ENCODE measurements around the gene MCF2L2.

Gene MCF2L2

GRCh38 chr3:183324083-183324482 lies 104.3 kb downstream of the MCF2L2 start:
- DNase-seq (ENCODE audit: low spot score), result no peak

- no peak for DNase-seq (ENCODE audit: low spot score)
Measured at GRCh38 chr3:183319371-183319770, 109.0 kb downstream of the MCF2L2 start.

- DNase-seq (ENCODE audit: low spot score), result no peak
Measured at GRCh38 chr3:183318877-183319276, 109.5 kb downstream of the MCF2L2 start.

DNA sequence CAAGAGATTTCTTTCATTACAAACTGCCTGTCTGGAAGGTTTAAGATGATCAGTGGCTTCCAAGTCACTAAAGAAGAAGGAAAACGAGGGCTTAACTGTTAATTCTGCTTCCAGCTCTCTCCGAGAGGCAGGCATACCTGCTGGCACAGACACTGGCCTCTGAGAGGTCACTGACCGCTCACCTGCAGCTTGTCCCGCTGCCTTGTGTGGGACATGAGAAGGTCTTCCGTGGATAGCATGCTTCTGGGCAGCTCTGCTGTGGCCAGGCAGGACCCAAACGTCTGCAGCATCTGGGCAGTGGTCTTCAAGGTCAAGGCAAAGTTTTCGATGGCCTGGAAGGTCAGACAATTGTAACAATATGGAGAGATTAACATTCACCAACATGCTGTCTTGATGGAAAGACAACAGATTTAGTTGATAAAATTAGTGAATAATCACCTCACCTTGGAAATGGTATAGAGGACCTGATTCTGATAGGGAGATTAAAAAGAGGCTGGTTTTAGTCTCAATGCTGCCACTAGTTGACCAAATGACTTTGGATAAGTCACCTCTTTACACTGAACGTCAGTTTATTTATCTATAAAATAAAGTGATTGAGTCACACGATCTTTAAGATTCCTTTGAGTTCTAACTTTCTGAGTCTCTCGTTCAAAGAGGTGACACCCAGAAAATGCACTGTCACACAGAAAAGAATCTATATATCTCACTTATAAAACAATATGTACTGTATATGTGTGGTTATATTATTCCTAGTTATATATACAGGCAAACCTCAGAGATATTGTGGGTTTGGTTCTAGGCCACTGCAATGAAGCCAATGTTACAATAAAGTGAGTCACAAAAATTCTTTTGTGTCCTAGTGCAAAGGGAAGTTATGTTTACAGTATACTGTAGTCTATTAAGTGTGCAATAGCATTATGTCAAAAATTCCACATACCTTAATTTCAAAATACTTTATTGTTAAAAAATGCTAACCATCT lies 110.2 kb downstream of the MCF2L2 start:
- no peak for DNase-seq (ENCODE audit: low spot score)

- DNase-seq (ENCODE audit: low spot score), result no peak
Measured at GRCh38 chr3:183317271-183317670, 111.1 kb downstream of the MCF2L2 start.

DNA sequence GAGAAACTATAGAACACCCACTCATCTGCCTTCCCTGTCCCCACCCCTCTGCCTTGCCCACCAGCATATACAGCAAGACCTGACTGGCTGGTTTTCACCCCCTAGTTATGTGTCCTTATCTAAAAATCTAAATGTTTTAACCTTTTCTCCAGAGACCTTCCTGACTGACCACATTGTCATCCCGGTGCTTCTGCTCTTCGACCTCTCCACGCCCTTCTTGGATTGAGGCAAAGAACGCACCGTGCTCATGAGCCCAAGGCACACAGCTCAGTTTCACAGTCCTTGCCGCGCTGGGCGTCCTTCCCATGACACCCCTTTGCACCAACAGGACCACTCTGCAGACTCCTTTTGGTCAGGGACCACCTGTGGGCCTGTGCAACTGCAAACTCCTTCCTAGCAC lies 112.7 kb downstream of the MCF2L2 start:
- DNase-seq (ENCODE audit: low spot score), result no peak

DNA sequence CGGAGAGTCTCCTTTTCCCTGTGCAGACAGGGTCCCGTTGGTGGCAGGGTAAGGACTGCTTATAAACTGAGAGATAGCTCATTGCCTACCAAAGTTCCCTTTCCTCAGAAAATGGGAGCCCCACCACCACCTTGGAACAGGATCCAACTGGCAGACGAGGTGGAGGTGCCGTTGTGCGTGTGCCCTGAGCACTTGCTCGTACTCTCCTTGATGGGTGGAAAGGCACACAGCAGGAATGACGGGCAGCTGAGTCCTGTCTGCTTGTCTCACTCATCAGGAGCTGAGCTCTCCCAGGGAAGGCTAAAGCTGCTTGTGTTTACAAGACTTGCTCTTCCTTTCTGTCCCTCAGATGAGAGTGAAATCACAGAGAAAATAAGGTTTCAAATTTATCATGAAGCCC lies 114.7 kb downstream of the MCF2L2 start:
- no peak for DNase-seq (ENCODE audit: low spot score)

DNA sequence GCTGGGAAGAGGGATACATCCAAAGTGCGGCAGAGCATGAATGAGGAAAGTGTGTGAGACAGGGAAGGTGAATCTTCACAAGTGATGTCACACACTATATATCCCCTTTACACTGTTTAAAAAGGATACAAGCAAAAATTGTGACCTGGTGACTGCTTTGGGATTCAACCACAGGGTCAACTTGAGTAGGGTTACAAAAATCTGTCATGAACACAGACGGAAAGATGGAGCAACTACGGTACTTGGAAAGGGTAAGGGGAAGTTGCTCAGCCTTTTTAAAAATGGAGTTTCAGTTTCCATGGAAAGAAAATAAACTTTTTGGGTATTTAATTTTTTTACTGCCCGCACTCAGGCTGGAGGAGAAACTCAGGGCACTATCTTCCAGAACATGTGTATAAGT lies 115.1 kb downstream of the MCF2L2 start:
- no peak for DNase-seq (ENCODE audit: low spot score)

DNA sequence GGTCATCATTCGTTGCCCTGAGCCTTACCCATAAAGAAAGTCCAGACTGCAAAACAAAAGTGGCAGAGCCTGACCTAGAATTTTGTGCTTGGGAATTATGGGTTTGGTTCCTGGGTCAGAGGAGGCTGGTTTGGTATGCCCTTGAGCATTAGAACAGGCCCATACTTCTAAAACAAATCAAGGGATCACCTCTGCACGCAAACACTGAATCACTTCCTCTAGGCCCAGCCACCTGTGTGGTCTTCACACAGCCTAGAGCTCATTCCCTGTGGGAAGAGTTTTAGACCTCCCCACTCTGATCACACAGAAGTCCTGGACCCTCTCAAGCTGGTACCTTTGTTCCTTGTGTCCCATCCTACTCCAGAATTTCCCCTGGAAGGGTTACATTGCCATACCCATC lies 116.0 kb downstream of the MCF2L2 start:
- no peak for DNase-seq (ENCODE audit: low spot score)

DNA sequence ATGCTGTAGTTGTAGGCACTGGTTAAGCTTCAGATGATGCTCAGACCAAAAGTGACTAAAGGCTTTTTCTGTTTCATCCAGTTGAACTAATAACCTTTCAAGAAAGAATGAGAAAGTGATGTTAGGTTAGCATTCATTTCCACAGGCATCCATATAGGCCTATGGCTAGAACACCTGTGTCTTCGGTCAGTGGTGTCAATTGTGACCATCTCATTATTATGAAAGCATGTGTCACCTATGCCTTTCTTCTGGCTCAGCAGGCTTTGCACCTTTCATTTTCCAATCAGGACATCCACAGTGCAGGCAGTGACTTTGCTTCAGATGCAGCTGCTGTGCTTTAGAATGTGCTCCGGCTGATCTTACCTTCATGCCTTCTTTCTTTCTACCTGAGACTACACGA lies 117.5 kb downstream of the MCF2L2 start:
- DNase-seq (ENCODE audit: low spot score), result no peak

GRCh38 chr3:183309276-183309675 lies 119.1 kb downstream of the MCF2L2 start:
- no peak for DNase-seq (ENCODE audit: low spot score)

- no peak for DNase-seq (ENCODE audit: low spot score)
Measured at GRCh38 chr3:183308751-183309150, 119.7 kb downstream of the MCF2L2 start.

- no peak for DNase-seq (ENCODE audit: low spot score)
Measured at GRCh38 chr3:183307749-183308148, 120.7 kb downstream of the MCF2L2 start.

GRCh38 chr3:183306798-183307671 lies 121.4 kb downstream of the MCF2L2 start:
- DNase-seq (ENCODE audit: low spot score), result peak; percentile 18

DNA sequence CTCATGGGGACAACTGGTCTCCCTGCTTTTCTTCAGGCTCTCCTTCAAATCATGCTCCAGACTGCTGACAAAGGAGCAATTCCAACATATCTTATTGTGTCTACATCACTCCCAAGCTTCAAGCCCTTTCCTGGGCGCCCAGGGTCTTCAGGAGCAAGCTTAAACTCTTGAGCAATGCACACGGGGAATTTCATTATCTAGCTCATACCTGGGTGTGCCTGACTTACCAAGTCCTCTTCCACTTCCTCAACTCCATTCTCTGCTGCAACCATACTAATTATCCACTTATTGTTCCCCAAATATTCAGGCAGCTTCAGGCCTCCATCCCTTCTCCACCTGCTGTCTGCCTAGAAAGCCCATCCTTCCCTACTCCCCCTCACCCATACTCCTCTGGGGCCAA lies 124.7 kb downstream of the MCF2L2 start:
- no peak for DNase-seq (ENCODE audit: low spot score)

- DNase-seq (ENCODE audit: low spot score), result no peak
Measured at GRCh38 chr3:183301937-183302580, 126.4 kb downstream of the MCF2L2 start.

GRCh38 chr3:183300996-183301562 lies 127.3 kb downstream of the MCF2L2 start:
- no peak for DNase-seq (ENCODE audit: low spot score)

DNA sequence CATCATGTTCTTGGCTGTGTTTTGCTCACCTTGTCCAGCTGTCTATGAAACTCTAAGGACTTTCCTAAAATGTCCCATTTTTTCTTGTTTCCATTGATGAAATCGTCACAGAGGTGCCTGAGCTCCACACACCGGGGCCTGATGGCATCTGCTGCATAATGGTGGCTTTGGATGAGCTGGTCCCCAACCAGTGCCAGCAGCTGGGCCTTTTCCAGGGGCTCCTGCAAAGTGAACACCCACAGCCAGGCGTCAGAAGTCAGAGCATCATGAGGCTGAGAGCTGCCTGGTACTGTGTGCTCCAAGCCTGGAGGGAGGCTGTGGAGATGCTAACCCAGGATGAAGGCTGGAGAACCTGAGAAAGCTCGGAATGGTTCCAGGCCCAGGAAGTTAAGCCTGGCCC lies 128.4 kb downstream of the MCF2L2 start:
- no peak for DNase-seq (ENCODE audit: low spot score)

DNA sequence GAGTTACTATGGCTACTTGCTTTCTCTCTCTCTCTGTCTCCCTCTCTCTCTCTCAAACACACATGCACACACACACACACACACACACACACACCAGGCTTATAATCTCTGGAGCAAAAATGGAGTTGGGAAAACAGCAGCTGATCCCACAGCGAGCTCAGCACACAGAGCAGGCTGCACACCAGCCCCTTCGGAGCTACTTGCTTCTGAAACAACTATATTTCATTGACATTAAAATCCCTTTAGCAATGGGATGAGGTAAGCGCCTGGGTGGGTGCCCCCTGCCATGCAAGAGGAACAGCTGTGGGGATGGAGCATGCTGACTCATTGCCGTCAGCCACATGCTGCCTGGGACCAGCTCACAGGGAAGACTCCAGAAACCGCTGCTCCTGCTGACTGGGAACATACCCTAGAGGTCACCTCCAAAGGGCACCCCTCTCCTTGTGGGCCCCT lies 129.7 kb downstream of the MCF2L2 start:
- peak; percentile 63 for DNase-seq (ENCODE audit: low spot score)

GRCh38 chr3:183296944-183297343 lies 131.5 kb downstream of the MCF2L2 start:
- DNase-seq (ENCODE audit: low spot score), result no peak

GRCh38 chr3:183295211-183295610 lies 133.2 kb downstream of the MCF2L2 start:
- DNase-seq (ENCODE audit: low spot score), result peak; percentile 40

GRCh38 chr3:183293966-183294365 lies 134.5 kb downstream of the MCF2L2 start:
- no peak for DNase-seq (ENCODE audit: low spot score)
